CD4-positive, alpha-beta memory T cell (primary cell): Measurements from ENCODE around the gene IGFL2. TPM values are rescaled to one million over a fixed set of nuclear protein-coding genes. Genes with fewer than 3 reads are reported as not detected.
"Not testable (repeated sequence)": the region's sequence is repeated elsewhere in the genome, so short reads cannot be mapped to it uniquely, and the experiment has no call there.

Experiments
- CTCF ChIA-PET: fragments of 350-600 bp; sonication (Branson Sonifier 250); formaldehyde crosslinking; loops from one replicate; lab custom pipeline; 2021; ENCODE audit warnings: inconsistent platforms; ENCODE audit not compliant: partially characterized antibody; lab: Charles Lee
- POLR2A ChIA-PET: fragments of 350-600 bp; sonication (Branson Sonifier 250); formaldehyde crosslinking; loops from one replicate; lab custom pipeline; 2021; ENCODE audit not compliant: partially characterized antibody; lab: Charles Lee
- DNase-seq, 5 donors: peaks; one replicate each; pipeline versions ENCODE4 v3.0.0 to v3.0.0-alpha.2; 2020 to 2022; ENCODE audit warnings: mixed read lengths in 1 of 5
- H3K27ac ChIP-seq: one replicate; pipeline ENCODE4 v1.7.0; 2013; ENCODE audit warnings: low read depth, low read length
- H3K27me3 ChIP-seq: 2 replicates; pipeline ENCODE4 v1.7.0; 2013; ENCODE audit warnings: mild to moderate bottlenecking, low read length, moderate library complexity; ENCODE audit not compliant: insufficient read depth
- H3K36me3 ChIP-seq: 2 replicates; pipeline ENCODE4 v1.7.0; 2013; ENCODE audit warnings: mild to moderate bottlenecking, low read length, moderate library complexity; ENCODE audit not compliant: insufficient read depth
- H3K4me1 ChIP-seq: 2 replicates; pipeline ENCODE4 v1.7.0; 2013; ENCODE audit warnings: mild to moderate bottlenecking, low read length, moderate library complexity; ENCODE audit not compliant: insufficient read depth
- H3K4me3 ChIP-seq, 2 donors: one replicate each; pipeline ENCODE4 v1.7.0; 2013; ENCODE audit warnings: low read length in 2 of 2, mild to moderate bottlenecking in 1 of 2
- H3K9me3 ChIP-seq, 2 donors: one replicate each; pipeline ENCODE4 v1.7.0; 2013; ENCODE audit warnings: low read length in 2 of 2, control low read depth in 1 of 2; ENCODE audit not compliant: control insufficient read depth in 1 of 2
- H3K27ac Mint-ChIP-seq, 7 donors: one replicate each; pipeline ENCODE4 v1.8.0; 2020 to 2021; ENCODE audit warnings: mixed read lengths in 7 of 7, mild to moderate bottlenecking in 6 of 7, inconsistent platforms in 3 of 7, moderate library complexity in 3 of 7
- H3K27me3 Mint-ChIP-seq, 2 donors: one replicate each; pipeline ENCODE4 v1.8.0; 2020 to 2021; ENCODE audit warnings: mixed read lengths in 2 of 2
- H3K36me3 Mint-ChIP-seq, 2 donors: one replicate each; pipeline ENCODE4 v1.8.0; 2020 to 2021; ENCODE audit warnings: mixed read lengths in 2 of 2, inconsistent platforms in 1 of 2, mild to moderate bottlenecking in 1 of 2
- H3K4me1 Mint-ChIP-seq, 4 donors: one replicate each; pipeline ENCODE4 v1.8.0; 2020 to 2021; ENCODE audit warnings: mixed read lengths in 4 of 4, mild to moderate bottlenecking in 1 of 4
- H3K4me3 Mint-ChIP-seq, 8 donors: one replicate each; pipeline ENCODE4 v1.8.0; 2020 to 2021; ENCODE audit warnings: mixed read lengths in 8 of 8, mild to moderate bottlenecking in 7 of 8, moderate library complexity in 6 of 8, inconsistent platforms in 3 of 8
- H3K9me3 Mint-ChIP-seq, 8 donors: one replicate each; pipeline ENCODE4 v1.8.0; 2020 to 2021; ENCODE audit warnings: mixed read lengths in 8 of 8, mild to moderate bottlenecking in 5 of 8, inconsistent platforms in 3 of 8, moderate library complexity in 1 of 8
- intact Hi-C: fragments of 100-400 bp; cut with micrococcal nuclease; formaldehyde crosslinking; loops from one replicate; pipeline ENCODE4 v1.15.1; 2023
- polyA plus RNA-seq, 2 donors: library from polyadenylated mRNA; unstranded; fragments of 300-500 nt; fragmentation: Illumina TruSeq; gene quantifications; one replicate each; pipeline ENCODE4 v1.2.3, GENCODE V29; 2021
- total RNA-seq, 2 experiments: library from RNA; stranded (reverse); gene quantifications; one replicate each; pipeline ENCODE4 v1.2.3, GENCODE V29; 2021

The IGFL2 gene
- under 1 TPM in 1 of 2 experiments, not detected in 1; 0.47 TPM for total RNA-seq
- polyA plus RNA-seq, result under 1 TPM in 1 of 2 donors, not detected in 1; 0.28 TPM

- peaks cover 30 to 39% of the 10 kb centered on the region in 2 donors for H3K27me3 Mint-ChIP-seq
- intact Hi-C loops, result no loop called here
Measured at GRCh38 chr19:46147791-46148288, at the start of gene IGFL2. IGFL2 (plus strand) TSS chr19:46148238; CDS start chr19:46148279, 41 bp downstream.

GRCh38 chr19:46100344-46100743 lies 47.7 kb upstream of the IGFL2 start:
- no peak overlapping the region for H3K27ac Mint-ChIP-seq
- H3K9me3 Mint-ChIP-seq, result peaks cover 7 to 39% (median 24%) of the 10 kb centered on the region in 8 donors
- H3K36me3 ChIP-seq, result no peaks in the 10 kb centered on the region
- no peaks in the 10 kb centered on the region for H3K4me1 ChIP-seq
- peaks cover 3 to 7% of the 10 kb centered on the region in 2 donors for H3K36me3 Mint-ChIP-seq
- no peak overlapping the region for H3K4me3 ChIP-seq
- intact Hi-C loops, result no loop called here
- no peak overlapping the region for H3K27ac ChIP-seq
- peaks cover 29 to 32% of the 10 kb centered on the region in 2 donors for H3K27me3 Mint-ChIP-seq
- no peak overlapping the region for H3K4me3 Mint-ChIP-seq
- ChIA-PET CTCF (no interaction called here), POLR2A (no interaction called here)
- H3K9me3 ChIP-seq, result no peaks in the 10 kb centered on the region
- no peaks in the 10 kb centered on the region for H3K4me1 Mint-ChIP-seq
- DNase-seq, result no peak
- H3K27me3 ChIP-seq, result no peaks in the 10 kb centered on the region

More at GRCh38 chr19:46147791-46148288, at the start of gene IGFL2:
- H3K4me1 Mint-ChIP-seq, result peaks cover 0 to 2% (median 0%) of the 10 kb centered on the region in 4 donors
- H3K9me3 Mint-ChIP-seq, result no peaks in the 10 kb centered on the region
- H3K9me3 ChIP-seq, result no peaks in the 10 kb centered on the region
- H3K4me3 Mint-ChIP-seq, result no peak within 1 kb of the TSS
- H3K4me3 ChIP-seq, result no peak within 1 kb of the TSS
- H3K4me1 ChIP-seq, result no peaks in the 10 kb centered on the region
- ChIA-PET CTCF (no interaction called here), POLR2A (no interaction called here)
- no peaks in the 10 kb centered on the region for H3K27me3 ChIP-seq
- no peak for DNase-seq
- no peaks in the 10 kb centered on the region for H3K36me3 Mint-ChIP-seq
- H3K27ac Mint-ChIP-seq, result peak within 1 kb of the TSS in 1 of 7 donors; percentile 1
- H3K27ac ChIP-seq, result no peak within 1 kb of the TSS
- H3K36me3 ChIP-seq, result no peaks in the 10 kb centered on the region

DNA sequence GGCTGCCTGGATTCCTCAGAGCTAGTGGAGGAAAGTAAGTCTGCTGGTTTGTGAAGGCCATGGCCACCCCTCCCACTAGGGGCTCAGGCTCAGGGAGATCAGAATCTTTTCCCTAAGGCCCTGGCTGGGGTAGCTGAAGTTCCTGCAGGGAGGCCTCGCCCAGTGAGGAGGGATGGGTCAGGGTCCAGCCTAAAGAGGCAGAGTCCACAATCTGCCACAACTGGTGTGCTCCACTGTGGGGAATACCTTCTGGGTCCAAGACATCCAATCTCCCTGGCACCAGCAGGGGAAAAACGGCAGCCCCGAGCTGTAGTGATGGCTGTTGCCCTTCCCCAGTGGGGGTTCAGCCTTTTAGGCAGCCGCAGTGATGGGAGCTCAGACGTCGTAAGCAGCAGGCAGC lies 46.7 kb upstream of the IGFL2 start:
- Mint-ChIP-seq H3K4me3 (no peak overlapping the region), H3K27ac (no peak overlapping the region), H3K36me3 (peaks cover 3 to 7% of the 10 kb centered on the region in 2 donors), H3K4me1 (no peaks in the 10 kb centered on the region), H3K27me3 (peaks cover 27 to 29% of the 10 kb centered on the region in 2 donors), H3K9me3 (peaks cover 7 to 37% (median 24%) of the 10 kb centered on the region in 8 donors)
- no peaks in the 10 kb centered on the region for H3K9me3 ChIP-seq
- no peaks in the 10 kb centered on the region for H3K27me3 ChIP-seq
- intact Hi-C loops, result no loop called here
- H3K27ac ChIP-seq, result no peak overlapping the region
- ChIA-PET POLR2A (no interaction called here), CTCF (no interaction called here)
- no peak overlapping the region for H3K4me3 ChIP-seq
- no peaks in the 10 kb centered on the region for H3K36me3 ChIP-seq
- H3K4me1 ChIP-seq, result no peaks in the 10 kb centered on the region
- DNase-seq, result no peak

GRCh38 chr19:46102333-46102732 lies 45.7 kb upstream of the IGFL2 start:
- H3K9me3 ChIP-seq, H3K36me3 Mint-ChIP-seq, H3K4me3 Mint-ChIP-seq, H3K4me3 ChIP-seq, H3K4me1 Mint-ChIP-seq, POLR2A ChIA-PET, H3K4me1 ChIP-seq, intact Hi-C loops, DNase-seq, H3K27ac ChIP-seq, H3K27ac Mint-ChIP-seq, H3K36me3 ChIP-seq, H3K27me3 ChIP-seq, CTCF ChIA-PET: not testable (repeated sequence)
- H3K9me3 Mint-ChIP-seq, result peaks cover 5 to 26% (median 14%) of the 10 kb centered on the region in 8 donors
- peaks cover 20 to 22% of the 10 kb centered on the region in 2 donors for H3K27me3 Mint-ChIP-seq

DNA sequence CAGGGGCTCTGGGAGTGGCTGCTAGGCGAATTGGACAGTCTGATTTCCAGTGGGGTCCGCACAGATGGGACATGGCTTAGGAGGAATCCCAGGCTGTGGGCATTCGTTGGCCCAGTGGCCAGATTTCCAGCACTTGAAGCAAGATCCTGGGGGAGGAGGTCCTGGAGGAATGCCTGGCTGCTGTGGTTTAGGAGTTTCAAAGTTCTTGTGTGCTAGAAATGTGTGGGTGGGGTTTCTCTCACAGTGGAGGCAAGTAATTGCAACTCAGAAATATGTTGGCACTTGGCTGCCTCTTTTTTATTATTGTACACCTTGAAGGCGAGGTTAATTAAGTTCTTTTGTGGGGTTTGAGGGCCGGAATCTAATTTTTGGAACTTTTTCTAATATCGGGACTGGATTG lies 40.7 kb upstream of the IGFL2 start:
- peaks cover 8 to 14% of the 10 kb centered on the region in 2 donors for H3K27me3 Mint-ChIP-seq
- peaks cover 0 to 6% (median 0%) of the 10 kb centered on the region in 8 donors for H3K9me3 Mint-ChIP-seq
- no peak for DNase-seq
- Histone ChIP-seq H3K4me3 (no peak overlapping the region), H3K4me1 (no peaks in the 10 kb centered on the region), H3K27me3 (no peaks in the 10 kb centered on the region), H3K27ac (no peak overlapping the region), H3K36me3 (no peaks in the 10 kb centered on the region), H3K9me3 (no peaks in the 10 kb centered on the region)
- no peaks in the 10 kb centered on the region for H3K4me1 Mint-ChIP-seq
- POLR2A ChIA-PET, result no interaction called here
- no peak overlapping the region for H3K4me3 Mint-ChIP-seq
- H3K36me3 Mint-ChIP-seq, result no peaks in the 10 kb centered on the region
- intact Hi-C loops, result no loop called here
- CTCF ChIA-PET, result no interaction called here
- H3K27ac Mint-ChIP-seq, result no peak overlapping the region

DNA sequence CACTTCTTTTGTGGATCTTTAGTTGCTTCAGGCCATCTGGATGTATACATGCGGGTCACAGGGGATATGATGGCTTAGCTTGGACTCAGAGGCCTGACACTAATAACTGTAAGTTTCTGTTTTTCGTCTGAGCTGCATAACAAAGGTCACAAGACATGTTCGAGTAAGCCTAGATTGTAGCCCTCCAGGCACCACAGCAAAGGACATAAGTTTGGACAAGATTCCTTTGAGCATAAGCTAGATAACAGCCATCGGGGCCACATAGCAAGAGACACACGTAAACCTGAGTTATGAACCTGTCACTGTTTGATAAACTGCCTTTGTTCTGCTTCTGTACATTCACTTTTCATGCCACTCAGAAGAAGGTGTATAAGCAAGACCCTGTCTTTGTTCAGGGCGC lies 38.2 kb upstream of the IGFL2 start:
- no peak overlapping the region for H3K27ac Mint-ChIP-seq
- H3K9me3 Mint-ChIP-seq, result peaks cover 0 to 6% (median 0%) of the 10 kb centered on the region in 8 donors
- H3K27ac ChIP-seq, result no peak overlapping the region
- no peak overlapping the region for H3K4me3 Mint-ChIP-seq
- H3K4me1 ChIP-seq, result no peaks in the 10 kb centered on the region
- ChIA-PET CTCF (no interaction called here), POLR2A (no interaction called here)
- H3K9me3 ChIP-seq, result no peaks in the 10 kb centered on the region
- H3K36me3 Mint-ChIP-seq, result no peaks in the 10 kb centered on the region
- H3K4me3 ChIP-seq, result no peak overlapping the region
- H3K27me3 Mint-ChIP-seq, result peaks cover 24 to 36% of the 10 kb centered on the region in 2 donors
- H3K4me1 Mint-ChIP-seq, result no peaks in the 10 kb centered on the region
- no peaks in the 10 kb centered on the region for H3K36me3 ChIP-seq
- no peak for DNase-seq
- intact Hi-C loops, result no loop called here
- no peaks in the 10 kb centered on the region for H3K27me3 ChIP-seq

GRCh38 chr19:46111376-46111775 lies 36.7 kb upstream of the IGFL2 start:
- H3K27ac Mint-ChIP-seq, result no peak overlapping the region
- no peaks in the 10 kb centered on the region for H3K4me1 Mint-ChIP-seq
- no peak for DNase-seq
- H3K4me1 ChIP-seq, result no peaks in the 10 kb centered on the region
- no peaks in the 10 kb centered on the region for H3K36me3 Mint-ChIP-seq
- no peak overlapping the region for H3K4me3 ChIP-seq
- H3K9me3 Mint-ChIP-seq, result peaks cover 0 to 6% (median 0%) of the 10 kb centered on the region in 8 donors
- intact Hi-C loops, result no loop called here
- ChIA-PET POLR2A (no interaction called here), CTCF (no interaction called here)
- no peaks in the 10 kb centered on the region for H3K9me3 ChIP-seq
- peaks cover 24 to 43% of the 10 kb centered on the region in 2 donors for H3K27me3 Mint-ChIP-seq
- H3K4me3 Mint-ChIP-seq, result no peak overlapping the region
- no peak overlapping the region for H3K27ac ChIP-seq
- no peaks in the 10 kb centered on the region for H3K36me3 ChIP-seq
- H3K27me3 ChIP-seq, result no peaks in the 10 kb centered on the region
